HG03520 (cell line): Measurements from ENCODE around the gene DPM1.
"Not testable (repeated sequence)": the region's sequence is repeated elsewhere in the genome, so short reads cannot be mapped to it uniquely, and the experiment has no call there.

Source experiments
- ATAC-seq: cut with Tn5 transposase; IDR thresholded peaks from one replicate; pipeline ENCODE4 v1.9.1; 2021; ENCODE audit warnings: mild to moderate bottlenecking, moderate library complexity; ENCODE audit not compliant: unreplicated experiment

Gene DPM1

GRCh38 chr20:50980071-50980681, 21.8 kb upstream of the DPM1 start:
- ATAC-seq, result no peak

GRCh38 chr20:50978533-50978932, 20.2 kb upstream of the DPM1 start:
- ATAC-seq, result not testable (repeated sequence)

- ATAC-seq, result no peak
Measured at GRCh38 chr20:50977066-50978021, 19.0 kb upstream of the DPM1 start.

- ATAC-seq, result no peak
Measured at GRCh38 chr20:50975701-50976330, 17.5 kb upstream of the DPM1 start.

GRCh38 chr20:50969912-50970311, 11.6 kb upstream of the DPM1 start:
- no peak for ATAC-seq

- ATAC-seq, result no peak
Measured at GRCh38 chr20:50969435-50969834, 11.1 kb upstream of the DPM1 start.

GRCh38 chr20:50968289-50968688, 10.0 kb upstream of the DPM1 start:
- no peak for ATAC-seq

- ATAC-seq, result no peak
Measured at GRCh38 chr20:50967586-50967985, 9.3 kb upstream of the DPM1 start.

- no peak for ATAC-seq
Measured at GRCh38 chr20:50959543-50960126, 1.3 kb upstream of the DPM1 start.

GRCh38 chr20:50958615-50959542, 547 bp upstream of the DPM1 start, which contains the start of gene MOCS3:
Gene MOCS3 (plus strand): TSS chr20:50958818. CDS start chr20:50958843, 25 bp downstream.
- ATAC-seq, result peak; percentile 66

- ATAC-seq, result no peak
Measured at GRCh38 chr20:50957276-50957675, 1.1 kb downstream of the DPM1 start.

GRCh38 chr20:50953821-50954220, 4.5 kb downstream of the DPM1 start:
- ATAC-seq, result no peak

GRCh38 chr20:50953196-50953595, 5.1 kb downstream of the DPM1 start:
- no peak for ATAC-seq

GRCh38 chr20:50948132-50948785, 10.1 kb downstream of the DPM1 start:
- ATAC-seq, result no peak

GRCh38 chr20:50943069-50943468, 15.3 kb downstream of the DPM1 start:
- ATAC-seq, result no peak

- no peak for ATAC-seq
Measured at GRCh38 chr20:50933589-50933988, 24.7 kb downstream of the DPM1 start.

GRCh38 chr20:50932691-50933280, 25.5 kb downstream of the DPM1 start:
- ATAC-seq, result no peak

- ATAC-seq, result no peak
Measured at GRCh38 chr20:50932016-50932485, 26.3 kb downstream of the DPM1 start.
